ENCODE measurements around the gene FAM83B.

DNA sequence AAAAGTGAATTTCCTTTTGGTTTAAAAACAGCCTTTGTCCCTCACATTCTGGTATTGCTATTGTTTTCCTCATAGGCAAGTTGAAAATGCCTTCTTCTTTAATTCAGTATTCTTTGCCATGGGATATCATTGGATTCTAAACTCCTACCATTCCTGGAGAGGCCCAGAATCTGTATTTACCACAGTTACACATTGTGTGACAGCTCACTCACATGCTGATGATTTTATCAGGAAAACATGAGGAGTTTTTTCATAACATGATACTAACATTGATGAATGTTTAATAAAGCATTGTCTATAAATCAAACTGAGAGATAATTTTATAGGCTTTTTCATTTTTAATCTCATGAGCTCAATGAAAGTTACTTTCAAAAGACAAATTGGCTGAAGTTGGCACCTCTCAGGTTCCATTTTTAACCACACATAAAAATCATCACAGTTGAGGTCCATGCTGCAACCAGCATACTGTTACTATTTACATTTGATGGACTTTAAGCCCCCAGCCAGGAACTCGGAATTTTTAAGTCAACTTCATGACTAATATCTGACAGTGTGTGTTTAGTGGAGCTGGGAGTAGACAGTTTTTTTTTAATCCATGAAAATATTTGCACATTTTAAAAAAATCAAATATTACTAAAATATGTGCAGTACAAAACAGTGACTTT is 82.8 kb downstream of the FAM83B start:
- TF ChIP-seq, protein P1, sequence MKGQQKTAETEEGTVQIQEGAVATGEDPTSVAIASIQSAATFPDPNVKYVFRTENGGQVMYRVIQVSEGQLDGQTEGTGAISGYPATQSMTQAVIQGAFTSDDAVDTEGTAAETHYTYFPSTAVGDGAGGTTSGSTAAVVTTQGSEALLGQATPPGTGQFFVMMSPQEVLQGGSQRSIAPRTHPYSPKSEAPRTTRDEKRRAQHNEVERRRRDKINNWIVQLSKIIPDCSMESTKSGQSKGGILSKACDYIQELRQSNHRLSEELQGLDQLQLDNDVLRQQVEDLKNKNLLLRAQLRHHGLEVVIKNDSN (CRISPR knock-in tag; IDR thresholded peaks at IDR 0.05): no peak
- TF ChIP-seq, protein P2, sequence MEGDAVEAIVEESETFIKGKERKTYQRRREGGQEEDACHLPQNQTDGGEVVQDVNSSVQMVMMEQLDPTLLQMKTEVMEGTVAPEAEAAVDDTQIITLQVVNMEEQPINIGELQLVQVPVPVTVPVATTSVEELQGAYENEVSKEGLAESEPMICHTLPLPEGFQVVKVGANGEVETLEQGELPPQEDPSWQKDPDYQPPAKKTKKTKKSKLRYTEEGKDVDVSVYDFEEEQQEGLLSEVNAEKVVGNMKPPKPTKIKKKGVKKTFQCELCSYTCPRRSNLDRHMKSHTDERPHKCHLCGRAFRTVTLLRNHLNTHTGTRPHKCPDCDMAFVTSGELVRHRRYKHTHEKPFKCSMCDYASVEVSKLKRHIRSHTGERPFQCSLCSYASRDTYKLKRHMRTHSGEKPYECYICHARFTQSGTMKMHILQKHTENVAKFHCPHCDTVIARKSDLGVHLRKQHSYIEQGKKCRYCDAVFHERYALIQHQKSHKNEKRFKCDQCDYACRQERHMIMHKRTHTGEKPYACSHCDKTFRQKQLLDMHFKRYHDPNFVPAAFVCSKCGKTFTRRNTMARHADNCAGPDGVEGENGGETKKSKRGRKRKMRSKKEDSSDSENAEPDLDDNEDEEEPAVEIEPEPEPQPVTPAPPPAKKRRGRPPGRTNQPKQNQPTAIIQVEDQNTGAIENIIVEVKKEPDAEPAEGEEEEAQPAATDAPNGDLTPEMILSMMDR (IDR thresholded peaks at IDR 0.05): no peak
- TF ChIP-seq, protein P3, sequence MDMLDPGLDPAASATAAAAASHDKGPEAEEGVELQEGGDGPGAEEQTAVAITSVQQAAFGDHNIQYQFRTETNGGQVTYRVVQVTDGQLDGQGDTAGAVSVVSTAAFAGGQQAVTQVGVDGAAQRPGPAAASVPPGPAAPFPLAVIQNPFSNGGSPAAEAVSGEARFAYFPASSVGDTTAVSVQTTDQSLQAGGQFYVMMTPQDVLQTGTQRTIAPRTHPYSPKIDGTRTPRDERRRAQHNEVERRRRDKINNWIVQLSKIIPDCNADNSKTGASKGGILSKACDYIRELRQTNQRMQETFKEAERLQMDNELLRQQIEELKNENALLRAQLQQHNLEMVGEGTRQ (CRISPR knock-in tag; IDR thresholded peaks at IDR 0.05): no peak
- TF ChIP-seq, protein P4, sequence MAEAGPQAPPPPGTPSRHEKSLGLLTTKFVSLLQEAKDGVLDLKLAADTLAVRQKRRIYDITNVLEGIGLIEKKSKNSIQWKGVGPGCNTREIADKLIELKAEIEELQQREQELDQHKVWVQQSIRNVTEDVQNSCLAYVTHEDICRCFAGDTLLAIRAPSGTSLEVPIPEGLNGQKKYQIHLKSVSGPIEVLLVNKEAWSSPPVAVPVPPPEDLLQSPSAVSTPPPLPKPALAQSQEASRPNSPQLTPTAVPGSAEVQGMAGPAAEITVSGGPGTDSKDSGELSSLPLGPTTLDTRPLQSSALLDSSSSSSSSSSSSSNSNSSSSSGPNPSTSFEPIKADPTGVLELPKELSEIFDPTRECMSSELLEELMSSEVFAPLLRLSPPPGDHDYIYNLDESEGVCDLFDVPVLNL (CRISPR knock-in tag; IDR thresholded peaks at IDR 0.05; ENCODE audit: borderline replicate concordance, low read depth): no peak
- TF ChIP-seq, protein P5, sequence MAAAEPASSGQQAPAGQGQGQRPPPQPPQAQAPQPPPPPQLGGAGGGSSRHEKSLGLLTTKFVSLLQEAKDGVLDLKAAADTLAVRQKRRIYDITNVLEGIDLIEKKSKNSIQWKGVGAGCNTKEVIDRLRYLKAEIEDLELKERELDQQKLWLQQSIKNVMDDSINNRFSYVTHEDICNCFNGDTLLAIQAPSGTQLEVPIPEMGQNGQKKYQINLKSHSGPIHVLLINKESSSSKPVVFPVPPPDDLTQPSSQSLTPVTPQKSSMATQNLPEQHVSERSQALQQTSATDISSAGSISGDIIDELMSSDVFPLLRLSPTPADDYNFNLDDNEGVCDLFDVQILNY (CRISPR knock-in tag; IDR thresholded peaks at IDR 0.05): no peak
- TF ChIP-seq, protein P6, sequence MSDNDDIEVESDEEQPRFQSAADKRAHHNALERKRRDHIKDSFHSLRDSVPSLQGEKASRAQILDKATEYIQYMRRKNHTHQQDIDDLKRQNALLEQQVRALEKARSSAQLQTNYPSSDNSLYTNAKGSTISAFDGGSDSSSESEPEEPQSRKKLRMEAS (CRISPR knock-in tag; IDR thresholded peaks at IDR 0.05): no peak
- TF ChIP-seq JUN (CRISPR knock-in tag; IDR thresholded peaks at IDR 0.05): no peak
- TF ChIP-seq ZNF121 (CRISPR knock-in tag; IDR thresholded peaks at IDR 0.05): no peak
- TF ChIP-seq MYBL2 (CRISPR knock-in tag; IDR thresholded peaks at IDR 0.05): no peak
- TF ChIP-seq, protein P7, sequence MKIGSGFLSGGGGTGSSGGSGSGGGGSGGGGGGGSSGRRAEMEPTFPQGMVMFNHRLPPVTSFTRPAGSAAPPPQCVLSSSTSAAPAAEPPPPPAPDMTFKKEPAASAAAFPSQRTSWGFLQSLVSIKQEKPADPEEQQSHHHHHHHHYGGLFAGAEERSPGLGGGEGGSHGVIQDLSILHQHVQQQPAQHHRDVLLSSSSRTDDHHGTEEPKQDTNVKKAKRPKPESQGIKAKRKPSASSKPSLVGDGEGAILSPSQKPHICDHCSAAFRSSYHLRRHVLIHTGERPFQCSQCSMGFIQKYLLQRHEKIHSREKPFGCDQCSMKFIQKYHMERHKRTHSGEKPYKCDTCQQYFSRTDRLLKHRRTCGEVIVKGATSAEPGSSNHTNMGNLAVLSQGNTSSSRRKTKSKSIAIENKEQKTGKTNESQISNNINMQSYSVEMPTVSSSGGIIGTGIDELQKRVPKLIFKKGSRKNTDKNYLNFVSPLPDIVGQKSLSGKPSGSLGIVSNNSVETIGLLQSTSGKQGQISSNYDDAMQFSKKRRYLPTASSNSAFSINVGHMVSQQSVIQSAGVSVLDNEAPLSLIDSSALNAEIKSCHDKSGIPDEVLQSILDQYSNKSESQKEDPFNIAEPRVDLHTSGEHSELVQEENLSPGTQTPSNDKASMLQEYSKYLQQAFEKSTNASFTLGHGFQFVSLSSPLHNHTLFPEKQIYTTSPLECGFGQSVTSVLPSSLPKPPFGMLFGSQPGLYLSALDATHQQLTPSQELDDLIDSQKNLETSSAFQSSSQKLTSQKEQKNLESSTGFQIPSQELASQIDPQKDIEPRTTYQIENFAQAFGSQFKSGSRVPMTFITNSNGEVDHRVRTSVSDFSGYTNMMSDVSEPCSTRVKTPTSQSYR (CRISPR knock-in tag; IDR thresholded peaks at IDR 0.05): no peak
